HG03108 (cell line): ENCODE data around the gene ANGPTL2.

Source experiments
- ATAC-seq: cut with Tn5 transposase; IDR thresholded peaks from one replicate; pipeline ENCODE4 v1.9.1; 2021; ENCODE audit warnings: moderate library complexity; ENCODE audit not compliant: unreplicated experiment

The ANGPTL2 gene

GRCh38 chr9:127079446-127080140 lies 42.8 kb downstream of the ANGPTL2 start:
- ATAC-seq = no peak

GRCh38 chr9:127078988-127079387 lies 43.4 kb downstream of the ANGPTL2 start:
- no peak for ATAC-seq

- ATAC-seq = no peak
Observed at GRCh38 chr9:127078336-127078735, 44.1 kb downstream of the ANGPTL2 start.

- no peak for ATAC-seq
Observed at GRCh38 chr9:127077644-127077946, 44.8 kb downstream of the ANGPTL2 start.

GRCh38 chr9:127076860-127077643 lies 45.4 kb downstream of the ANGPTL2 start:
- ATAC-seq = no peak

- ATAC-seq = no peak
Observed at GRCh38 chr9:127075624-127076372, 46.6 kb downstream of the ANGPTL2 start.

- ATAC-seq = no peak
Observed at GRCh38 chr9:127074561-127075548, 47.6 kb downstream of the ANGPTL2 start.

- ATAC-seq = no peak
Observed at GRCh38 chr9:127067603-127068220, 54.7 kb downstream of the ANGPTL2 start.

GRCh38 chr9:127066851-127067136 lies 55.6 kb downstream of the ANGPTL2 start:
- no peak for ATAC-seq

GRCh38 chr9:127066060-127066850 lies 56.2 kb downstream of the ANGPTL2 start:
- ATAC-seq = no peak

- no peak for ATAC-seq
Observed at GRCh38 chr9:127065592-127065991, 56.8 kb downstream of the ANGPTL2 start.

GRCh38 chr9:127064335-127064734 lies 58.1 kb downstream of the ANGPTL2 start:
- no peak for ATAC-seq

GRCh38 chr9:127061411-127061810 lies 61.0 kb downstream of the ANGPTL2 start:
- no peak for ATAC-seq

GRCh38 chr9:127059765-127060361 lies 62.6 kb downstream of the ANGPTL2 start:
- ATAC-seq = no peak

- ATAC-seq = no peak
Observed at GRCh38 chr9:127059030-127059429, 63.4 kb downstream of the ANGPTL2 start.

- ATAC-seq = no peak
Observed at GRCh38 chr9:127058645-127059021, 63.8 kb downstream of the ANGPTL2 start.

GRCh38 chr9:127058011-127058644 lies 64.3 kb downstream of the ANGPTL2 start:
- no peak for ATAC-seq

- no peak for ATAC-seq
Observed at GRCh38 chr9:127056446-127056845, 66.0 kb downstream of the ANGPTL2 start.
